ENCODE results near the gene SLC4A5. TPM values are rescaled to one million over a fixed set of nuclear protein-coding genes. Genes with fewer than 3 reads are reported as not detected.

Gene SLC4A5
- total and polyA plus RNA-seq, 7 donors = under 0.01 to 12.2 (median 1.8) TPM

GRCh38 chr2:74293191-74293991 is 49.8 kb downstream of the SLC4A5 start:
- Histone ChIP-seq H3K9me3 (no peaks in the 10 kb centered on the region), H3K27me3 (no peaks in the 10 kb centered on the region), H3K27ac (no peak overlapping the region), H3K36me3 (no peaks in the 10 kb centered on the region), H3K4me1 (no peaks in the 10 kb centered on the region), H3K4me3 (no peak overlapping the region)
- TF ChIP-seq CTCF (IDR thresholded peaks at IDR 0.05) (no peak), EP300 (IDR thresholded peaks at IDR 0.05) (no peak), POLR2A (IDR thresholded peaks at IDR 0.05) (no peak), POLR2AphosphoS5 (IDR thresholded peaks at IDR 0.05) (no peak)
- 88 to 89% methylated on average over 6 of the region's 6 CpGs for WGBS, 2 donors
- intact Hi-C loops (cut with DNase I) = no loop called here
- no peak for DNase-seq

GRCh38 chr2:74292751-74293150 is 50.5 kb downstream of the SLC4A5 start:
- Histone ChIP-seq H3K27ac (no peak overlapping the region), H3K9me3 (no peaks in the 10 kb centered on the region), H3K36me3 (no peaks in the 10 kb centered on the region), H3K4me3 (no peak overlapping the region), H3K4me1 (no peaks in the 10 kb centered on the region), H3K27me3 (no peaks in the 10 kb centered on the region)
- DNase-seq = no peak
- intact Hi-C loops (cut with DNase I) = no loop called here
- WGBS, 2 donors = 89 to 92% methylated on average over 6 of the region's 6 CpGs
- TF ChIP-seq POLR2AphosphoS5 (IDR thresholded peaks at IDR 0.05) = no peak
- no peak for TF ChIP-seq CTCF (IDR thresholded peaks at IDR 0.05)
- TF ChIP-seq EP300 (IDR thresholded peaks at IDR 0.05) = no peak
- TF ChIP-seq POLR2A (IDR thresholded peaks at IDR 0.05) = no peak

- WGBS, 2 donors = 96 to 97% methylated on average over 6 of the region's 6 CpGs
- intact Hi-C loops (cut with DNase I) = no loop called here
- Histone ChIP-seq H3K36me3 (no peaks in the 10 kb centered on the region), H3K9me3 (no peaks in the 10 kb centered on the region), H3K27me3 (no peaks in the 10 kb centered on the region), H3K4me1 (no peaks in the 10 kb centered on the region), H3K27ac (no peak overlapping the region), H3K4me3 (no peak overlapping the region)
- TF ChIP-seq CTCF (IDR thresholded peaks at IDR 0.05) (no peak), EP300 (IDR thresholded peaks at IDR 0.05) (no peak), POLR2AphosphoS5 (IDR thresholded peaks at IDR 0.05) (no peak), POLR2A (IDR thresholded peaks at IDR 0.05) (no peak)
- DNase-seq = no peak
These were observed 51.2 kb downstream of the SLC4A5 start for GRCh38 chr2:74291886-74292621.

GRCh38 chr2:74291218-74291544 is 52.0 kb downstream of the SLC4A5 start:
- WGBS, 2 donors = 51 to 54% methylated on average over 2 of the region's 2 CpGs
- no peaks in the 10 kb centered on the region for H3K9me3 ChIP-seq
- intact Hi-C loops (cut with DNase I) = no loop called here
- no peak for TF ChIP-seq CTCF (IDR thresholded peaks at IDR 0.05)
- TF ChIP-seq EP300 (IDR thresholded peaks at IDR 0.05) = no peak
- no peak for TF ChIP-seq POLR2A (IDR thresholded peaks at IDR 0.05)
- TF ChIP-seq POLR2AphosphoS5 (IDR thresholded peaks at IDR 0.05) = no peak
- H3K4me3 ChIP-seq = no peak overlapping the region
- H3K27ac ChIP-seq = no peak overlapping the region
- H3K27me3 ChIP-seq = no peaks in the 10 kb centered on the region
- DNase-seq = no peak
- H3K4me1 ChIP-seq = no peaks in the 10 kb centered on the region
- H3K36me3 ChIP-seq = no peaks in the 10 kb centered on the region
